IMR-90 (cell line): ENCODE results near the gene ZAR1. TPM values are rescaled to one million over a fixed set of nuclear protein-coding genes. Genes with fewer than 3 reads are reported as not detected.

Experiments used
- ATAC-seq: fragments of 200-7000 bp; cut with Tn5 transposase; 2 replicates; pipeline ENCODE4 v1.9.1; 2020; ENCODE audit warnings: low read depth, mild to moderate bottlenecking, moderate library complexity
- BruUV-seq: library from RNA; stranded (reverse); fragments of 400-500 nt; replicated peaks from 2 replicates; lab custom pipeline; 2021; lab: Mats Ljungman, UMichigan
- CTCF ChIA-PET: fragments of 300-600 bp; formaldehyde crosslinking; extraction: SDS; loops from one replicate; lab custom pipeline; 2021; ENCODE audit warnings: antibody characterized with exemption; lab: Yijun Ruan, JAX
- POLR2A ChIA-PET: fragments of 300-600 bp; sonication (Branson Sonifier 250); formaldehyde crosslinking; loops from one replicate; lab custom pipeline; 2022; ENCODE audit warnings: antibody characterized with exemption; ENCODE audit not compliant: unreplicated experiment; lab: Charles Lee
- DNase-seq: peaks from one replicate; pipeline ENCODE4 v3.0.0; 2013
- H2AFZ ChIP-seq: replicated peaks from 2 replicates; pipeline ENCODE3; 2013; ENCODE audit warnings: low read length, mild to moderate bottlenecking; ENCODE audit not compliant: poor library complexity
- H2AK5ac ChIP-seq: 2 replicates; pipeline ENCODE4 v1.6.1; 2013; ENCODE audit warnings: low read depth, low read length, inconsistent platforms
- H2AK9ac ChIP-seq: replicated peaks from 2 replicates; pipeline ENCODE3; 2013; ENCODE audit warnings: mild to moderate bottlenecking, low read depth, low read length, moderate library complexity; ENCODE audit not compliant: poor library complexity
- H2BK120ac ChIP-seq: 2 replicates; pipeline ENCODE4 v1.6.1; 2013; ENCODE audit warnings: low read depth, low read length, inconsistent platforms
- H2BK15ac ChIP-seq: 3 replicates; pipeline ENCODE4 v1.6.1; 2013; ENCODE audit warnings: low read depth, low read length, inconsistent platforms
- H2BK20ac ChIP-seq: 2 replicates; pipeline ENCODE4 v1.6.1; 2013; ENCODE audit warnings: low read depth, mild to moderate bottlenecking, inconsistent platforms, low read length, moderate library complexity
- H2BK5ac ChIP-seq: 2 replicates; pipeline ENCODE4 v1.6.1; 2013; ENCODE audit warnings: mild to moderate bottlenecking, low read depth, low read length, inconsistent platforms; ENCODE audit not compliant: poor library complexity, severe bottlenecking
- H3K14ac ChIP-seq: replicated peaks from 2 replicates; pipeline ENCODE4 v1.6.1; 2013; ENCODE audit warnings: low read depth, low read length, inconsistent platforms
- H3K18ac ChIP-seq: 2 replicates; pipeline ENCODE4 v1.6.1; 2013; ENCODE audit warnings: low read depth, low read length, control low read depth
- H3K23ac ChIP-seq: 2 replicates; pipeline ENCODE4 v1.6.1; 2013; ENCODE audit warnings: low read depth, low read length, inconsistent platforms
- H3K27ac ChIP-seq: 2 replicates; pipeline ENCODE4 v1.5.1; 2013; ENCODE audit warnings: mild to moderate bottlenecking, control low read depth, low read length; ENCODE audit not compliant: insufficient read depth
- H3K27me3 ChIP-seq: 2 replicates; pipeline ENCODE4 v1.6.1; 2013; ENCODE audit warnings: low read length; ENCODE audit not compliant: control insufficient read depth, insufficient read depth
- H3K36me3 ChIP-seq: 2 replicates; pipeline ENCODE4 v1.6.1; 2013; ENCODE audit warnings: low read length, mixed read lengths; ENCODE audit not compliant: control insufficient read depth, insufficient read depth
- H3K4ac ChIP-seq: 2 replicates; pipeline ENCODE4 v1.6.1; 2013; ENCODE audit warnings: low read depth, low read length, inconsistent platforms
- H3K4me1 ChIP-seq: 2 replicates; pipeline ENCODE4 v1.6.1; 2013; ENCODE audit warnings: low read length, mixed read lengths; ENCODE audit not compliant: control insufficient read depth, insufficient read depth
- H3K4me2 ChIP-seq: 2 replicates; pipeline ENCODE4 v1.6.1; 2013; ENCODE audit warnings: low read depth, mild to moderate bottlenecking, control low read depth, low read length, moderate library complexity
- H3K4me3 ChIP-seq: 2 replicates; pipeline ENCODE4 v1.5.1; 2013; ENCODE audit warnings: low read depth, mild to moderate bottlenecking, control low read depth, low read length, moderate library complexity; ENCODE audit not compliant: insufficient read depth
- H3K56ac ChIP-seq: 2 replicates; pipeline ENCODE4 v1.6.1; 2013; ENCODE audit warnings: low read length, inconsistent platforms; ENCODE audit not compliant: insufficient read depth; ENCODE audit errors: extremely low read depth
- H3K79me1 ChIP-seq, 2 experiments: 2 replicates each; pipeline ENCODE4 v1.6.1; 2013; ENCODE audit warnings: low read length in 2 of 2, inconsistent platforms in 1 of 2, low read depth in 1 of 2
- H3K9ac ChIP-seq: 2 replicates; pipeline ENCODE4 v1.6.1; 2013; ENCODE audit warnings: low read depth, low read length, control low read depth
- H3K9me1 ChIP-seq: 2 replicates; pipeline ENCODE4 v1.6.1; 2013; ENCODE audit warnings: low read length, inconsistent platforms; ENCODE audit not compliant: insufficient read depth
- H3K9me3 ChIP-seq: 2 replicates; pipeline ENCODE4 v1.6.1; 2013; ENCODE audit warnings: low read length; ENCODE audit not compliant: control insufficient read depth, insufficient read depth
- H4K20me1 ChIP-seq: 2 replicates; pipeline ENCODE4 v1.6.1; 2013; ENCODE audit warnings: low read length, inconsistent platforms; ENCODE audit not compliant: insufficient read depth
- H4K5ac ChIP-seq: 2 replicates; pipeline ENCODE4 v1.6.1; 2013; ENCODE audit warnings: mild to moderate bottlenecking, low read depth, low read length, control low read depth
- H4K8ac ChIP-seq, 2 experiments: 2 replicates each; pipeline ENCODE4 v1.6.1; 2013; ENCODE audit warnings: low read depth in 2 of 2, low read length in 2 of 2, control low read depth in 1 of 2, inconsistent platforms in 1 of 2
- H4K91ac ChIP-seq: 2 replicates; pipeline ENCODE4 v1.6.1; 2013; ENCODE audit warnings: low read depth, low read length, inconsistent platforms; ENCODE audit not compliant: insufficient read depth
- MAFK ChIP-seq: IDR thresholded peaks from 2 replicates; pipeline ENCODE4 v1.6.1; 2012; ENCODE audit warnings: low read depth, low read length, improper control_type of control experiment
- RAD21 ChIP-seq: IDR thresholded peaks from 2 replicates; pipeline ENCODE4 v1.6.1; 2012; ENCODE audit warnings: low read length, improper control_type of control experiment
- RFX5 ChIP-seq: IDR thresholded peaks from 2 replicates; pipeline ENCODE4 v1.8.0; 2012; ENCODE audit warnings: low read depth, mild to moderate bottlenecking, low read length, moderate library complexity
- SMC3 ChIP-seq: fragments of 150-350 bp; IDR thresholded peaks from 2 replicates; pipeline ENCODE4 v1.6.1; 2016; ENCODE audit warnings: low read depth, mild to moderate bottlenecking, antibody characterized with exemption, low read length, moderate library complexity
- WGBS, 2 experiments: methylation state at CpG; one replicate each; pipeline versions ENCODE4 v1.1.5 to v1.1.7; 2013; ENCODE audit warnings: missing lambda C conversion rate in 2 of 2; ENCODE audit not compliant: insufficient read length in 1 of 2; ENCODE audit errors: extremely low coverage in 2 of 2; 5-methylcytosine and 5-hydroxymethylcytosine counted together
- dilution Hi-C: fragments of 300-500 bp; cut with HindIII; formaldehyde crosslinking; loops from one replicate; pipeline ENCODE4 v1.14.3; 2018; ENCODE audit warnings: low sequenced_read_pairs; ENCODE audit not compliant: unreplicated experiment
- in situ Hi-C: fragments of 300-500 bp; cut with MboI; formaldehyde crosslinking; loops from 3 replicates; pipeline ENCODE4 v1.14.3; 2019; ENCODE audit warnings: low sequenced_read_pairs, inconsistent platforms, mixed read lengths
- intact Hi-C: fragments of 100-400 bp; cut with micrococcal nuclease; formaldehyde crosslinking; loops from 2 replicates; pipeline ENCODE4 v1.10.0; 2022
- polyA plus RNA-seq, 3 experiments: library from polyadenylated mRNA; depleted of rRNA; stranded (reverse); fragments of >200 nt; gene quantifications; 2 replicates each; pipeline ENCODE4 v1.2.3, GENCODE V29; 2012; ENCODE audit warnings: low replicate concordance in 1 of 3
- total RNA-seq: library from RNA; depleted of rRNA; stranded (reverse); fragments of >200 nt; gene quantifications from 2 replicates; pipeline ENCODE4 v1.2.3, GENCODE V29; 2012
- TF ChIP-seq, protein P1 (sequence below): conservative IDR thresholded peaks from 2 replicates; pipeline ENCODE4 v1.5.1; 2012; ENCODE audit warnings: mild to moderate bottlenecking, low read depth, low read length, improper control_type of control experiment

Gene ZAR1
- total and polyA plus RNA-seq, 2 of the 4 experiments (the other 2 are of a cell fraction): not detected

DNA sequence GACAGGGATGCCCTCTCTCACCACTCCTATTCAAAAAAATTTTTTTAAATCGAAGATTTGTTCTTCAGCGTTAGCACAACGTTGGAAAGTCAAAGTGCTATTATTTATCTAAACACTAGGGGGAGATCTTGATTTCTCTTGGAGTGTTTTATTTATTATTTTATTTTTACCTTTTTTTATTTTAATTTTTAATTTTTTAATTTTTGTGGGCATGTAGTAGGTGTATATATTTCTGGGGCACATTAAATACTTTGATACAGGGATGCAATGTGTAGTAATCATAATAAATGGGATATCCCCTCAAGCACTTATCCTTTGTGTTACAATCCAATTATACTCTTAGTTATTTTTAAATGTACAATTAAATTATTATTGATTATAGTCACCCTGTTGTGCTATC lies 44.3 kb upstream of the ZAR1 start:
- no peaks in the 10 kb centered on the region for H3K79me1 ChIP-seq
- H3K18ac ChIP-seq: no peak overlapping the region
- H3K27me3 ChIP-seq: peaks cover 4% of the 10 kb centered on the region
- dilution Hi-C loops (no loop called here), intact Hi-C loops (loop anchor here (1.0 kb wide), 2 partner anchors 101 to 518 kb away; no protein-coding TSS in a partner anchor), in situ Hi-C loops (no loop called here)
- TF ChIP-seq SMC3 (0 out of 2 replicates have a peak, but pooled peaks have one; percentile 24), MAFK (no peak), RFX5 (no peak), RAD21 (peak; percentile 42)
- TF ChIP-seq, protein P1, sequence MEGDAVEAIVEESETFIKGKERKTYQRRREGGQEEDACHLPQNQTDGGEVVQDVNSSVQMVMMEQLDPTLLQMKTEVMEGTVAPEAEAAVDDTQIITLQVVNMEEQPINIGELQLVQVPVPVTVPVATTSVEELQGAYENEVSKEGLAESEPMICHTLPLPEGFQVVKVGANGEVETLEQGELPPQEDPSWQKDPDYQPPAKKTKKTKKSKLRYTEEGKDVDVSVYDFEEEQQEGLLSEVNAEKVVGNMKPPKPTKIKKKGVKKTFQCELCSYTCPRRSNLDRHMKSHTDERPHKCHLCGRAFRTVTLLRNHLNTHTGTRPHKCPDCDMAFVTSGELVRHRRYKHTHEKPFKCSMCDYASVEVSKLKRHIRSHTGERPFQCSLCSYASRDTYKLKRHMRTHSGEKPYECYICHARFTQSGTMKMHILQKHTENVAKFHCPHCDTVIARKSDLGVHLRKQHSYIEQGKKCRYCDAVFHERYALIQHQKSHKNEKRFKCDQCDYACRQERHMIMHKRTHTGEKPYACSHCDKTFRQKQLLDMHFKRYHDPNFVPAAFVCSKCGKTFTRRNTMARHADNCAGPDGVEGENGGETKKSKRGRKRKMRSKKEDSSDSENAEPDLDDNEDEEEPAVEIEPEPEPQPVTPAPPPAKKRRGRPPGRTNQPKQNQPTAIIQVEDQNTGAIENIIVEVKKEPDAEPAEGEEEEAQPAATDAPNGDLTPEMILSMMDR: peak; percentile 47
- no peak overlapping the region for H2BK5ac ChIP-seq
- H3K9me1 ChIP-seq: no peaks in the 10 kb centered on the region
- H3K9ac ChIP-seq: no peak overlapping the region
- no peaks in the 10 kb centered on the region for H4K20me1 ChIP-seq
- BruUV-seq: no TSS peak
- no peaks in the 10 kb centered on the region for H3K9me3 ChIP-seq
- no peak overlapping the region for H3K27ac ChIP-seq
- no peak overlapping the region for H2BK20ac ChIP-seq
- no peak overlapping the region for H3K4me3 ChIP-seq
- H3K56ac ChIP-seq: no peak overlapping the region
- H3K23ac ChIP-seq: no peak overlapping the region
- H3K14ac ChIP-seq: no peak overlapping the region
- CTCF ChIA-PET: interaction anchor here (1.6 kb wide), 1 partner anchor 11 kb away, joined by 3 read pairs; no protein-coding TSS in a partner anchor
- no peak overlapping the region for H2AK5ac ChIP-seq
- H3K4me2 ChIP-seq: no peak overlapping the region
- H2AK9ac ChIP-seq: no peak overlapping the region
- H3K36me3 ChIP-seq: no peaks in the 10 kb centered on the region
- H4K91ac ChIP-seq: no peak overlapping the region
- DNase-seq: peak; percentile 12
- POLR2A ChIA-PET: no interaction called here
- no peak overlapping the region for H2BK15ac ChIP-seq
- no peak overlapping the region for H4K8ac ChIP-seq
- WGBS, 2 experiments: no CpG with 5 or more reads among the region's 3 CpGs
- no peak overlapping the region for H2BK120ac ChIP-seq
- H3K4ac ChIP-seq: no peak overlapping the region
- no peak overlapping the region for H4K5ac ChIP-seq
- H3K4me1 ChIP-seq: no peaks in the 10 kb centered on the region
- peak; percentile 59 for ATAC-seq
- no peak overlapping the region for H2AFZ ChIP-seq
